PC-3 (cell line): ENCODE data around the gene RNF125.

Experiments
- CTCF ChIP-seq: fragments of 300-600 bp; sonication (generic); conservative IDR thresholded peaks from 2 replicates; pipeline ENCODE4 v1.5.1; 2017; ENCODE audit warnings: antibody characterized with exemption, low read depth, mild to moderate bottlenecking, low read length
- EZH2 ChIP-seq: fragments of 300-600 bp; sonication (generic); IDR thresholded peaks from one replicate; pipeline ENCODE4 v1.6.1; 2017; ENCODE audit warnings: antibody characterized with exemption, mild to moderate bottlenecking, low read length; ENCODE audit not compliant: unreplicated experiment
- EZH2phosphoT487 ChIP-seq: fragments of 300-600 bp; sonication (generic); IDR thresholded peaks from 2 replicates; pipeline ENCODE4 v1.6.1; 2018; ENCODE audit warnings: mild to moderate bottlenecking, antibody characterized with exemption, low read length, borderline replicate concordance

GRCh38 chr18:31983020-31983419, 35.6 kb upstream of the RNF125 start:
- TF ChIP-seq CTCF (no peak), EZH2phosphoT487 (no peak), EZH2 (no peak)
